Measurements from ENCODE around the gene ARMC9. TPM values are rescaled to one million over a fixed set of nuclear protein-coding genes. Genes with fewer than 3 reads are reported as not detected.
"Not testable (repeated sequence)": the region's sequence is repeated elsewhere in the genome, so short reads cannot be mapped to it uniquely, and the experiment has no call there.

ARMC9 gene
- total and polyA plus RNA-seq, 2 experiments from 2014 or later, result 15.1 to 17.3 TPM

GRCh38 chr2:231298091-231298490, 99.7 kb downstream of the ARMC9 start:
- H3K9ac ChIP-seq, result no peak overlapping the region
- no peak overlapping the region for H3K4me2 ChIP-seq (ENCODE audit: unreplicated experiment)
- H3F3A ChIP-seq (ENCODE audit: insufficient read depth), result no peaks in the 10 kb centered on the region
- no peaks in the 10 kb centered on the region for H3K4me1 ChIP-seq (ENCODE audit: insufficient read depth)
- H3K79me2 ChIP-seq (ENCODE audit: insufficient read depth), result no peaks in the 10 kb centered on the region
- no peaks in the 10 kb centered on the region for H3K36me3 ChIP-seq (ENCODE audit: low read depth)
- no peaks in the 10 kb centered on the region for H3K9me3 ChIP-seq (ENCODE audit: low read depth)
- H2AFZ ChIP-seq, result no peak overlapping the region
- WGBS, 2 experiments (ENCODE audit: low coverage in 1 of 2, low lambda C conversion rate in 2 of 2, missing lambda C conversion rate in 2 of 2), result 94 to 96% methylated on average over 8 of the region's 8 CpGs
- H4K20me1 ChIP-seq (ENCODE audit: insufficient read depth), result no peaks in the 10 kb centered on the region
- no peak for DNase-seq
- H3K9me2 ChIP-seq (ENCODE audit: insufficient read depth), result no peaks in the 10 kb centered on the region
- no peaks in the 10 kb centered on the region for H3K27me3 ChIP-seq (replicated peaks; ENCODE audit: insufficient read depth)
- in situ Hi-C loops (cut with MboI), result loop anchor here (10.0 kb wide), 1 partner anchor 107 kb away; no protein-coding TSS in a partner anchor
- no peak overlapping the region for H3K27ac ChIP-seq
- no peak overlapping the region for H3K4me3 ChIP-seq
- TF ChIP-seq EZH2 (IDR thresholded peaks at IDR 0.05; ENCODE audit: insufficient read depth, poor library complexity, severe bottlenecking), result no peak
- no peak for TF ChIP-seq EZH2phosphoT487 (IDR thresholded peaks at IDR 0.05; ENCODE audit: insufficient read depth, low read depth)

DNA sequence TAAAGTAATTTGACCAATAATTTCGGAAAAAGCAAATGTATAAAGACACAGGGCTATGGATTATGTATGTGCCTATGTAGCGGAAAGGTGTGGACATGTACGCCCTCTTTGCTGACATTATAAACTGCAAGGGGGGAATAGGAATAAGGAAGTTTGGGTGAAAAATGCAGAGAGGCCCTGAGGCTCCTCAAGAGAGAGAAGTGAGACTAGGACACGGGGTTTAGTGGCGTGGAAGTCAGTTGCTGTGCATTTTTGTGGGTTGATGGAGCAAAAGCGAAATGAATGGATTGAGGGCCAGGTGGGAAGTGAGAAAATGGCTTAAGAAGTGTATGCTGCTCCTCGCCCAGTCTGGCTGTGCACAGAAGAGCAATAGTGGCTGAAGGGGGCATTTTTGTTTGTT, 100.8 kb downstream of the ARMC9 start:
- Histone ChIP-seq H3K79me2 (ENCODE audit: insufficient read depth) (no peaks in the 10 kb centered on the region), H3K4me2 (ENCODE audit: unreplicated experiment) (no peak overlapping the region), H3K27ac (no peak overlapping the region), H3K9ac (no peak overlapping the region), H3K9me3 (ENCODE audit: low read depth) (no peaks in the 10 kb centered on the region), H3F3A (ENCODE audit: insufficient read depth) (no peaks in the 10 kb centered on the region), H3K9me2 (ENCODE audit: insufficient read depth) (no peaks in the 10 kb centered on the region), H4K20me1 (ENCODE audit: insufficient read depth) (no peaks in the 10 kb centered on the region), H2AFZ (no peak overlapping the region), H3K36me3 (ENCODE audit: low read depth) (no peaks in the 10 kb centered on the region), H3K4me1 (ENCODE audit: insufficient read depth) (no peaks in the 10 kb centered on the region), H3K4me3 (no peak overlapping the region), H3K27me3 (replicated peaks; ENCODE audit: insufficient read depth) (no peaks in the 10 kb centered on the region)
- DNase-seq, result no peak
- in situ Hi-C loops (cut with MboI), result loop anchor here (10.0 kb wide), 1 partner anchor 106 kb away; no protein-coding TSS in a partner anchor
- TF ChIP-seq EZH2 (IDR thresholded peaks at IDR 0.05; ENCODE audit: insufficient read depth, poor library complexity, severe bottlenecking) (no peak), EZH2phosphoT487 (IDR thresholded peaks at IDR 0.05; ENCODE audit: insufficient read depth, low read depth) (no peak)
- 91 to 92% methylated on average over 7 of the region's 7 CpGs for WGBS, 2 experiments (ENCODE audit: low coverage in 1 of 2, low lambda C conversion rate in 2 of 2, missing lambda C conversion rate in 2 of 2)

GRCh38 chr2:231300020-231300721, 101.7 kb downstream of the ARMC9 start:
- DNase-seq, result no peak
- 88% methylated on average over 8 of the region's 8 CpGs for WGBS, 2 experiments (ENCODE audit: low coverage in 1 of 2, low lambda C conversion rate in 2 of 2, missing lambda C conversion rate in 2 of 2)
- TF ChIP-seq EZH2 (IDR thresholded peaks at IDR 0.05; ENCODE audit: insufficient read depth, poor library complexity, severe bottlenecking), result no peak
- TF ChIP-seq EZH2phosphoT487 (IDR thresholded peaks at IDR 0.05; ENCODE audit: insufficient read depth, low read depth), result no peak
- Histone ChIP-seq H3K27me3 (replicated peaks; ENCODE audit: insufficient read depth) (no peaks in the 10 kb centered on the region), H3K27ac (no peak overlapping the region), H3K4me3 (no peak overlapping the region), H3K9me3 (ENCODE audit: low read depth) (no peaks in the 10 kb centered on the region), H3K36me3 (ENCODE audit: low read depth) (no peaks in the 10 kb centered on the region), H4K20me1 (ENCODE audit: insufficient read depth) (no peaks in the 10 kb centered on the region), H3K4me2 (ENCODE audit: unreplicated experiment) (no peak overlapping the region), H3F3A (ENCODE audit: insufficient read depth) (no peaks in the 10 kb centered on the region), H3K9me2 (ENCODE audit: insufficient read depth) (no peaks in the 10 kb centered on the region), H3K9ac (no peak overlapping the region), H2AFZ (no peak overlapping the region), H3K4me1 (ENCODE audit: insufficient read depth) (no peaks in the 10 kb centered on the region), H3K79me2 (ENCODE audit: insufficient read depth) (no peaks in the 10 kb centered on the region)
- in situ Hi-C loops (cut with MboI), result no loop called here

- no peak overlapping the region for H3K4me3 ChIP-seq
- no peaks in the 10 kb centered on the region for H3K9me2 ChIP-seq (ENCODE audit: insufficient read depth)
- H3K36me3 ChIP-seq (ENCODE audit: low read depth), result no peaks in the 10 kb centered on the region
- H4K20me1 ChIP-seq (ENCODE audit: insufficient read depth), result no peaks in the 10 kb centered on the region
- in situ Hi-C loops (cut with MboI), result no loop called here
- no peak overlapping the region for H3K27ac ChIP-seq
- H3F3A ChIP-seq (ENCODE audit: insufficient read depth), result no peaks in the 10 kb centered on the region
- no peak overlapping the region for H3K9ac ChIP-seq
- no peak for DNase-seq
- no peaks in the 10 kb centered on the region for H3K79me2 ChIP-seq (ENCODE audit: insufficient read depth)
- H2AFZ ChIP-seq, result no peak overlapping the region
- TF ChIP-seq EZH2 (IDR thresholded peaks at IDR 0.05; ENCODE audit: insufficient read depth, poor library complexity, severe bottlenecking) (no peak), EZH2phosphoT487 (IDR thresholded peaks at IDR 0.05; ENCODE audit: insufficient read depth, low read depth) (no peak)
- WGBS, 2 experiments (ENCODE audit: low coverage in 1 of 2, low lambda C conversion rate in 2 of 2, missing lambda C conversion rate in 2 of 2), result 96 to 100% methylated on average over 3 of the region's 3 CpGs
- H3K9me3 ChIP-seq (ENCODE audit: low read depth), result no peaks in the 10 kb centered on the region
- no peak overlapping the region for H3K4me2 ChIP-seq (ENCODE audit: unreplicated experiment)
- H3K4me1 ChIP-seq (ENCODE audit: insufficient read depth), result no peaks in the 10 kb centered on the region
- no peaks in the 10 kb centered on the region for H3K27me3 ChIP-seq (replicated peaks; ENCODE audit: insufficient read depth)
Measured at GRCh38 chr2:231300722-231301076, 102.3 kb downstream of the ARMC9 start.

DNA sequence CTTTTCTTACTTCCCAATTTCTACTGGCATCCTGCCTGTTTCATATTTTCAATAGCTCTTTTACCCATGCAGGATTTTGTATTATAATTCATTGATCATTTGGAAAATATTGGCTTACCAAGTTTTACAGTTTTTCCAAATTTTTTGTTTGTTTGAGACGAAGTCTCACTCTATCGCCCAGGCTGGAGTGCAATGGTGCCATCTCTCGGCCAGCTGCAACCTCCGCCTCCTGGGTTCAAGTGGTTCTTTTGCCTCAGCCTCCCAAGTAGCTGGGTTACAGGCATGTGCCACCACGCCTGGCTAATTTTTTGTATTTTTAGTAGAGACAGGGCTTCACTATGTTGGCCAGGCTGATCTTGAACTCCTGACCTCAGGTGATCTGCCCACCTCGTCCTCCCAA, 105.8 kb downstream of the ARMC9 start:
- WGBS, 2 experiments (ENCODE audit: low coverage in 1 of 2, low lambda C conversion rate in 2 of 2, missing lambda C conversion rate in 2 of 2), result 92 to 96% methylated on average over 6 of the region's 6 CpGs
- H3K36me3 ChIP-seq (ENCODE audit: low read depth); H3F3A ChIP-seq (ENCODE audit: insufficient read depth); H3K4me1 ChIP-seq (ENCODE audit: insufficient read depth); H3K9me3 ChIP-seq (ENCODE audit: low read depth); DNase-seq; H4K20me1 ChIP-seq (ENCODE audit: insufficient read depth); H3K4me3 ChIP-seq; in situ Hi-C loops (cut with MboI); H3K4me2 ChIP-seq (ENCODE audit: unreplicated experiment); H2AFZ ChIP-seq; H3K79me2 ChIP-seq (ENCODE audit: insufficient read depth); H3K9me2 ChIP-seq (ENCODE audit: insufficient read depth); H3K27ac ChIP-seq; H3K9ac ChIP-seq; H3K27me3 ChIP-seq (replicated peaks; ENCODE audit: insufficient read depth): not testable (repeated sequence)
